GM21717 (cell line): ENCODE measurements around the gene NEDD4L.
"Not testable (repeated sequence)": the region's sequence is repeated elsewhere in the genome, so short reads cannot be mapped to it uniquely, and the experiment has no call there.

ENCODE experiments used
- ATAC-seq: cut with Tn5 transposase; IDR thresholded peaks from one replicate; pipeline ENCODE4 v1.9.1; 2021; ENCODE audit warnings: mild to moderate bottlenecking, moderate library complexity; ENCODE audit not compliant: unreplicated experiment

The NEDD4L gene

GRCh38 chr18:58360324-58360723 lies 316.3 kb downstream of the NEDD4L start:
- no peak for ATAC-seq

DNA sequence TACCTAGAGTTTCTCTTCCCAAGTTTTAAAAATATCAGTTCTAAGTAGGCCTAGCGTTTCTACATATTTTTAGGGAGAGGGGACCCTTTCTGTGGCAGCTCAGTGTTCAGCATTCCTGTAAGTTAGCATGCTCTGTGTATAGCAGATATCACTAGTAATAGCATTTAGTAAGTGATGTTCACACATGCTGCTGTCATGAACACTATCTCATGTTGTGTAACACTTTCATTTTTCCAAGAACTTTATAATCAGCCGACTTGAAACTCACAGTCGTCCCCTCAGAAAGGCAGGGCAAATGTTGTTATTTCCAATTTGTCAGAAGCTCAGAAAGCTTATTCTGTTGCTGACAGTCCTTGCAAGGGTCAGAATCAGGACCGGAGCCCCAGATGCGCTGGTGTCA lies 317.2 kb downstream of the NEDD4L start:
- ATAC-seq = no peak

GRCh38 chr18:58362027-58362575 lies 318.1 kb downstream of the NEDD4L start:
- ATAC-seq = no peak

DNA sequence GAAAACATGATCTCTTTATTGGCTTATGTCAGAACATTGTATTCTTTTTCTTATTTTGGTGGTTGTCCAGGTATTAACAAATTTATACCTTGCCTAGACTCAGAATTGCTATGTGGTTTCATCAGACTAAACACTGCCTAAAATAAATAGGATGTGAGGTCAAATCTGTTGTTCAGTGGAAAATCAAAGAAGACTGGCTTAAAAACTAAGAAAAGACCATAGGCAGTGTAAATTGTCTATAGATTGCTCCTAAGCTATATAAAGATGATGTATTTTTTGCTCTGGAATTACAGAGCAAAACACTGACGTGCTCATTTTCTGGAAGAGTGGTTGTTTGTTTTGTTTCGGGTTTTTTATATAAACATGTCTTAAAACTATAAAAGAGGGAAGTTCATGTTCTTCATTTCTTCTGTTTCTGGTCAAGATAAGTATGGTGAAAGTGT lies 318.8 kb downstream of the NEDD4L start:
- ATAC-seq = no peak

- no peak for ATAC-seq
These were observed 319.9 kb downstream of the NEDD4L start for GRCh38 chr18:58363767-58364540.

DNA sequence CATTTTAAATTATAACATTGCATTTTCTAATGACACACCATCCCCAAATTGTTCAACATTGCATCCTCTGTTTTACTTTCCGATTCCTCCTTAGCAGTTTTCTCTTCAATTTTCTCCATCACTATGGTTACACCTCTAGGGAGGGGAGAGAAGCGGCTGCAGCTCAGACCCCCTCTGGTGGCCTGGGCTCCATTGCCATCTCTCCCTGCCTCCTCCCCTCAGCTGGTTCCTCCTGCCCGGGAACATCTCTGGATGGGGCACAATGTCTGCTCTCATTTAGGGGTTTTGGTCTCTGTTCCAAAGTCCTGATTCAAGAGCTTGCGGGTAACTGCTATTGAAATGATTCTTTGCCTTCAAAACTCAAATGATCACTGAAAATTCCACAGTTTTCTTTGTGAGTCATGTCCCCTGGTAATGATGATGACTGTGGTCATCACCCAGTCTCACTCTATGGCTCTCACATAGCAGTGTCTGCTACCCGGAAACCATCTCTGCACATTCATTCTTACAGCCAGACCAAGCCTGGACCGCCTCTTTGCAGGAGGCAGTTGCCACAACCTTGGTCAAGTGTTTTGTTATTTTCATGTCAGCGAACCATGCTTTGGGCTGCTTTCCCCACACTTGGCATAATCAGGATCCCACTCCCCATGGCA lies 321.0 kb downstream of the NEDD4L start:
- no peak for ATAC-seq

DNA sequence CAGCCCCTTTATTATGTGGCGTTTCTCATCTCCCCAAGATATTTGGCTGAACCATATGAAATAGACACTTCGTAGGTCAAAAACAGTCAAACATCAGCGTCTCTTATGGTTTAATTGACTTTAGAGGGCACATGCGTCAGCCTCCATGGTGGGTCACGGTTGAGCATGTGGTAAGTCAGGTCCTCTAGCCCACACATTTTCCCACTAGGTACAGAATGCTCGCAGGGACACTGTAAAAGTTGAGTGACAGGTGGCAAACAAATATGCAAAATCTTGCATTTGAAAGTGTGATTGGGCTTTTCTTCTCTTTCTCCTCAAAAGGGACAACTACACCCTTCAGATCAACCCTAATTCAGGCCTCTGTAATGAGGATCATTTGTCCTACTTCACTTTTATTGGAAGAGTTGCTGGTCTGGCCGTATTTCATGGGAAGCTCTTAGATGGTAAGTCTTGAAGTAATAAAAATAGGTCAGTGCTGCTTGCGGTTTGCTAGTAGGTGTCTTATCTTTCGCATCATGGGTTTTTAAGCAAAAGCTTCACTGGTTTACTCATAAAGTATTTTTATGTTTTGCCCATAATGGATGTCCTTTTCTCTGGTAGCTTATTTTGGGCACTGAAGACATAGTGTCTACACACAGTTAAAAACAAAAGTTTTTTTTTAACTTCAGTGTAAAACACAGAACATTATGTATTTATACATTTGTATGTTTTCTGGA lies 323.6 kb downstream of the NEDD4L start:
- ATAC-seq = no peak

DNA sequence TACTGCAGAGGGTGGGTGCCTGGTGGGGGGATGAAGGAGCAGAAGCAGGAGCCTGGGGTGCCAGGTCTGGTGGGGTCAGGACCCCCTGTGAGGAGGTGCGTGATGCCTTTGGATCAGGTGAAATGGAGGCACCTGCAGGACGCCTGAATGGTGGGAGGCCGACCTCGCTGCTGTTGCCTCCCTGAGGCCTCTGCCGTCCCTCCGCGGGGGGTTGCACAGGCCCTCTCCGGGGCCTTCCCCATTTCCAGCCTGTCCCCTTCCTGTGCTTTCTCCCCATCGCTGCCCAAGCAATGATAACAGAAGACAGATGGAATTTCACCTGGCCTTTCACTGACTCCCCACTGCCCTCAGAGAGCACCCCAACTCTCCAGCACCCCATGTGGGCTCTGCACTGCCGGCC lies 325.6 kb downstream of the NEDD4L start:
- ATAC-seq = no peak

DNA sequence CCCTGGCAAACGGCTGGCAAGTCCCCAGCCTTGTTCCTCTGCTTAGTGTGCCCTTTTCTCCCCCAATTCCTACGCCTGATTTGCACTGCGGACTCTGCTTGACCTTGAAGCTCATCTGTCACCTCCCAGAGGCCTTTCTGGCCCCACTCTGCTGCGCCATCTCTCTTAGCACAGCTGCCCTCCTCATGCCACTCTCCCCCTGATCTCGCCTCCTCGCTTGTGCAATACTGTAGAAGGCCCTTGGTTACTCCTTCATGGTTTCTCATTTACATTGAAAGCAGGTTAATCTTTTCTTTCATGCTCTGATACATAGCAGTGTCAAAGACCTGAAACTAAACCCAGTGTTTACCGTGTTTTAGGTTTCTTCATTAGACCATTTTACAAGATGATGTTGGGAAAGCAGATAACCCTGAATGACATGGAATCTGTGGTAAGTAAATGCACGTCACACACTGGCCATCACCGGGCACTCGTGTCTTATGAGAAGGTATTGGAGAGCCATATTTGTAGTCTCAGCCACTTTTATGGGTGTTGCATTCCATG lies 326.1 kb downstream of the NEDD4L start:
- ATAC-seq = no peak

- no peak for ATAC-seq
These were observed 326.6 kb downstream of the NEDD4L start for GRCh38 chr18:58370612-58371011.

GRCh38 chr18:58373481-58373880 lies 329.5 kb downstream of the NEDD4L start:
- ATAC-seq = no peak

DNA sequence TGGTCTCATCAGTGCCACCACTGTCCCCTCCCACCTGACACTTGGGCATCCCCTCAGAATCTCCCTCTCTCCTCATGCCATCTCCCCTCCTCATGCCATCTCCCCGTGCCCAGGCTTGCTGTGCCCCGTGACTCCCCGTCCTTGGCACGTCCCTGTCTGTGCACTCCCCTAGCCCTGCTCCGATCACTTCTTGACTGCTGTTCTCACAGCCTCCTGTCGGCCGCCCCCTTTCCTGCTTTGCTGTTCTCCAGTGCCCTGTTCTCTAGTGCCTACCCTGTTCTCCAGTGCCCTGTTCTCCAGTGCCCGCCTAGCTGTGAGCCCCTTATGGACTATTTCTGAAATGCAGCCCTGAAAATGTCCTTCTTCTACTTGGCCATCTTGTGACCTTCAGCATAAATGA lies 331.0 kb downstream of the NEDD4L start:
- no peak for ATAC-seq

DNA sequence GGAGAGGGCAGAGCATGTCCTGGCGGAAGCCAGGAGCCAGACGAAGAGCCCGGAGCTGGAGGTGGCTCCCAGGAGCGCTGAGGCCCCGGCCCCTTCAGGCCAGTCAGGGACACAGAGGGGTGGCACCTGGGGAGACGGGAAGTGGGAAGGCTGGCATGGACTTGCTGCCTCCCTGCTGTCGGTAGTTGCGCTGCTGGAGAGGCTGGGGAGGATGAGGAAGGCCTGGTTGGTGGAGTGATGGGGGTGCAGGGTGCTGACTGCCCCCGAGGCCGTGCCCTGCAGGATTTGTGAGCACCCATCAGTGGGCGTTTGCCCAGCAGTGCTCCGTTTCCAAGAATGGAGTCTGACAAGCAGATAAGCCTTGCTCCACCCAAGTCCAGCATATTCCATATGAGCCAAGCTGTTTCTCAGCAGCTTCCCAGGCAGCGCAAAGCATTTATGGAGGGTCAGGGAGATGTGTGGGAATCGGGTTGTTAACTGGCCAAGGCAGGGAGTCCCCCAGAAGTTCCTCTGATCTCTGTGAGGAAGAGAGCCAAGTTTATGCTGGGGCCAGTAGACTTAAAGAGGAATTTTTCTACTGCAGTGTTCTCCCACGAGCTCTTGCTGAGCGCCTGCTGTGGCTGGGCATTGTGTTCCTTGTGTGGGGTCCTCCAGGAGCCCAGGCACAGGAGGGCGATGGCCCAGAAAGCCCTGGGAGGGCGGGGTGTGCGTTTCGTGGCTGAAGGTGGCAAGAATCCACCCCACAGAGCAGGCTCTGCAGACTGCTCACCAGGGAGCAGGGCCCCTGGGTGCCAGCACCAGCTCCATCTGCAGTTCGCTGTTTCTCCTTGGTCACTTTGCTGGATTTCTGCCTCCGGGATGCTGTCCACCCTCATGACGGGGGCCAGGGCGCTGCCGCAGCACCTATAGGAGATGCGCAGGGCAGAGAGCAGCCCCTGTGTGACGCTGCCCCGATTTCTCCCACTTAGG lies 334.7 kb downstream of the NEDD4L start:
- ATAC-seq = no peak

DNA sequence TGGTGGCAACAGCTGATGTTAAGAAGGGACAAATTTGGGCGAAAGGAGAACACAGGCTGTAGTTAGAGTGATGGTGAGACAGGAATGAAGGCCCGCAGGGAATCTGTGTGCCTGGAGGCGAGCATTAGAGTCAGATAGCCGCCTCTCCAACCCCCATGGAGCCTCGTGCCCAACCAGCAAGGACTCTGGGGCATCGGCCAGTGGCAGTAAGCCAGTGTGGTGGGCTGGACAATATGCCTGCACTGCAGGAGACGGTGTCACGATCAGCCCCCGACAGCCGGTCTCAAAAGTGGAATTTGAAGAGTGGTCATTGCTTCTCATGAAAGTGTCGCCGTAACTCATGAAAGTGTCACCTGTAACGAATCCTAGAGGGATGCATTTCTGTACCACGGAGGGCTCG lies 335.4 kb downstream of the NEDD4L start:
- no peak for ATAC-seq

- ATAC-seq = not testable (repeated sequence)
These were observed 336.1 kb downstream of the NEDD4L start for GRCh38 chr18:58380113-58380512.

- ATAC-seq = no peak
These were observed 337.8 kb downstream of the NEDD4L start for GRCh38 chr18:58381676-58382411.

DNA sequence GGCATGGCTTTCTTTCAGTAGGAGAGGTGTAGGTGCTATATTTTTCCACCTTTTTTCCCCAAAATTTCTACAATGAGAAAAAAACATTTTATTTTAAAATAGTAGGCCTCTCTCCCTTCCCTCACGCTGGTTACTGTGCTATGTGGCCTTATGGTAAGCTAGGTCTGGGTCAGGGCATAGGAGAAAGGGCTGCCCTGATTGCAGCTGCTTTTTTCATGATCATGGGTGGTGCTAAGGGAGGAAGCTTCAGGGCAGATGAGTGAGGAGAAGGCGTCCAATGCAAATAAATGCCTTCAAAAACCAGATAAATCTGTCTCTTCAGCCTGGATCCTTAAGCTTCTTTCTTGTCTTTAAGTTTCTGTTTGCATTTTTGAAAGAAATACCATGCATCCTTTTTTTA lies 338.4 kb downstream of the NEDD4L start:
- ATAC-seq = no peak

DNA sequence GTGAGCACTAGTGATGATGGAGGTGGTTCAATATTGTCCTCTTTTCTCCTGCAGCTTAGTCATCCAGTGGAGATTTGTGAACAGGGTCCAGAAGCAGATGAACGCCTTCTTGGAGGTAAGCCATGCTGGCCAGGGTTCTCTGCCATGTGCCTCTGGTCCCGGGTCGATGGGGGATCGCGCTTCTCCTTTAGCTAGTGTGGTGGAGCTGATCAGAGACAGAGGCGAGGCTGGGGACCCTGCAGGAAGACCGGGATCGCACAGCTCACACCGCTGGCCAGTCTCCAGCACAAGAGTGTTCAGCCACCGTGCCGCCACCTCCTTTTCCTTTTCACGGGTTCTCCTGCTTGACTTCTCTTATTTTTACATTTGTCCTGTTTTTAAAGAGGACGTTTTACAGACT lies 341.4 kb downstream of the NEDD4L start:
- ATAC-seq = no peak

DNA sequence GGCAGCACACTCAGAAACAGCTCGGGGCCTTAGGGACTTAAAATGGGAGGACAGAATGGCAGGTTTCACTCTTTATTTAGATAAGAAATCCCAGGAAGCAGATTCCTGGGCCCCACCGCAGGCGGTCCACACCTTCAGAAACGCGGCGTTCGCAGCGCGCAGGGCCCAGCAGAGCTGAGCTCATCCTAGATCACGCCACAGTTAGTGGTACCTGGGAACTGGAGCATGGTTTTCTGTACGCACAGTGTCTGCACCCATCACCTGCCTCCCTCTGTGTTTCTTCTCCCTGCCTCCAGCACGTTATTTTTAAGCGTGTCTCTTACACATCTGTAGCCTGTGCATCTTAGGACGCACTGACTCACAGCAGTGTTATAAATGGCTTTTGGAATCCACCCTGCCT lies 342.8 kb downstream of the NEDD4L start:
- no peak for ATAC-seq
